Peyer's patch (tissue), 4 donors: ENCODE data around the gene FUNDC2.

Experiments used
- CTCF ChIP-seq, 6 experiments: fragments of 450-650 bp in 4 of 6; fragments of 200-600 bp in 2 of 6; sonication (generic) in 1 of 6; IDR thresholded peaks; one replicate each; pipeline ENCODE4 v1.5.1; 2017 to 2019; ENCODE audit warnings: antibody characterized with exemption in 6 of 6, mild to moderate bottlenecking in 3 of 6, moderate library complexity in 1 of 6
- POLR2A ChIP-seq, 2 donors: fragments of 450-650 bp; IDR thresholded peaks; one replicate each; pipeline ENCODE4 v1.5.1; 2017; ENCODE audit warnings: antibody characterized with exemption in 2 of 2, mild to moderate bottlenecking in 2 of 2, moderate library complexity in 2 of 2

- no peak for TF ChIP-seq CTCF (IDR thresholded peaks at IDR 0.05)
- TF ChIP-seq POLR2A (IDR thresholded peaks at IDR 0.05): no peak
These were observed 25.8 kb upstream of the FUNDC2 start for GRCh38 chrX:155000841-155001240.
